GM12891 (cell line): ENCODE results near the gene SECTM1.

Experiments used
- POLR2AphosphoS5 ChIP-seq: IDR thresholded peaks from 2 replicates; pipeline ENCODE4 v1.6.1; 2011; ENCODE audit warnings: low read depth, low read length, control low read depth
- SPI1 ChIP-seq: IDR thresholded peaks from 2 replicates; pipeline ENCODE4 v1.6.1; 2011; ENCODE audit warnings: low read depth, low read length, control low read depth

GRCh38 chr17:82315703-82316358 is 17.7 kb downstream of the SECTM1 start:
- TF ChIP-seq SPI1 (no peak), POLR2AphosphoS5 (no peak)
